Activated T-cell treated with anti-CD3 and anti-CD28 coated beads, Interleukin-2, amount 50 U/mL, for 4 hours (primary cell): Measurements from ENCODE around the gene DUSP22. TPM values are rescaled to one million over a fixed set of nuclear protein-coding genes. Genes with fewer than 3 reads are reported as not detected.

Experiments used
- ATAC-seq, 2 donors: fragments of 200-7000 bp; cut with Tn5 transposase; one replicate each; pipeline ENCODE4 v1.10.0; 2021
- DNase-seq: peaks from one replicate; pipeline ENCODE4 v3.0.0-alpha.2; 2020
- H3K27me3 Mint-ChIP-seq: one replicate; pipeline ENCODE4 v1.8.0; 2021; ENCODE audit warnings: low read depth, mixed read lengths
- H3K36me3 Mint-ChIP-seq: one replicate; pipeline ENCODE4 v1.8.0; 2022; ENCODE audit warnings: mixed read lengths; ENCODE audit not compliant: insufficient read depth
- H3K4me1 Mint-ChIP-seq: one replicate; pipeline ENCODE4 v1.8.0; 2021; ENCODE audit warnings: low read depth, mixed read lengths
- H3K4me3 Mint-ChIP-seq: one replicate; pipeline ENCODE4 v1.8.0; 2021; ENCODE audit warnings: mild to moderate bottlenecking, moderate library complexity, mixed read lengths
- H3K9me3 Mint-ChIP-seq: one replicate; pipeline ENCODE4 v1.8.0; 2021; ENCODE audit warnings: mixed read lengths
- total RNA-seq, 3 donors: library from RNA; stranded (reverse); gene quantifications; one replicate each; pipeline ENCODE4 v1.2.1, GENCODE V29; 2021

Gene DUSP22
- total RNA-seq, 3 donors from 2014 or later: 27.5 to 32.5 (median 30.9) TPM

GRCh38 chr6:395432-396125 lies 103.3 kb downstream of the DUSP22 start:
- peaks cover 58% of the 10 kb centered on the region for H3K4me1 Mint-ChIP-seq
- H3K9me3 Mint-ChIP-seq: no peaks in the 10 kb centered on the region
- H3K36me3 Mint-ChIP-seq: peaks cover 64% of the 10 kb centered on the region
- no peak for DNase-seq
- peak overlapping the region; percentile 99 for H3K4me3 Mint-ChIP-seq
- H3K27me3 Mint-ChIP-seq: no peaks in the 10 kb centered on the region
- ATAC-seq: no peak

- H3K4me3 Mint-ChIP-seq: peak overlapping the region; percentile 99
- ATAC-seq (no peak), DNase-seq (no peak)
- H3K27me3 Mint-ChIP-seq: no peaks in the 10 kb centered on the region
- peaks cover 69% of the 10 kb centered on the region for H3K36me3 Mint-ChIP-seq
- peaks cover 57% of the 10 kb centered on the region for H3K4me1 Mint-ChIP-seq
- H3K9me3 Mint-ChIP-seq: no peaks in the 10 kb centered on the region
Measured at GRCh38 chr6:396126-396520, 103.8 kb downstream of the DUSP22 start.

DNA sequence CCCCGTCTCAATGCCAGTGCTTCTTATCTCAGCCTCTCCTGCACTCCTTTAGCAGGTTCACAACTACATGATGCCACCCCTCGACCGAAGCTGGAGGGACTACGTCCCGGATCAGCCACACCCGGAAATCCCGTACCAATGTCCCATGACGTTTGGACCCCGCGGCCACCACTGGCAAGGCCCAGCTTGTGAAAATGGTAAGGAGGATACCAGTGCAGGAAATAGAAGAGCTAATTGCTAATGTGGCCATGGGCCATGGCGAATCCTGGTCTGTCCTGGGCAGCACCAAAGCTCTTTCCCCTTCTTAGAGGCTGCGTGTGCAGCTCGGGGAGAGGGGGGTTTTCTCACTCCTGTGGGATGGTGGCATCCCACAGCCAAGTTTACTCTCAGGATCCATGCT lies 104.8 kb downstream of the DUSP22 start:
- Mint-ChIP-seq H3K27me3 (no peaks in the 10 kb centered on the region), H3K4me1 (peaks cover 65% of the 10 kb centered on the region), H3K36me3 (peaks cover 77% of the 10 kb centered on the region), H3K4me3 (peak overlapping the region; percentile 80), H3K9me3 (no peaks in the 10 kb centered on the region)
- DNase-seq: no peak
- no peak for ATAC-seq

GRCh38 chr6:397604-398003 lies 105.3 kb downstream of the DUSP22 start:
- Mint-ChIP-seq H3K4me3 (peak overlapping the region; percentile 80), H3K9me3 (no peaks in the 10 kb centered on the region), H3K36me3 (peaks cover 82% of the 10 kb centered on the region), H3K4me1 (peaks cover 71% of the 10 kb centered on the region), H3K27me3 (no peaks in the 10 kb centered on the region)
- DNase-seq (no peak), ATAC-seq (no peak)

DNA sequence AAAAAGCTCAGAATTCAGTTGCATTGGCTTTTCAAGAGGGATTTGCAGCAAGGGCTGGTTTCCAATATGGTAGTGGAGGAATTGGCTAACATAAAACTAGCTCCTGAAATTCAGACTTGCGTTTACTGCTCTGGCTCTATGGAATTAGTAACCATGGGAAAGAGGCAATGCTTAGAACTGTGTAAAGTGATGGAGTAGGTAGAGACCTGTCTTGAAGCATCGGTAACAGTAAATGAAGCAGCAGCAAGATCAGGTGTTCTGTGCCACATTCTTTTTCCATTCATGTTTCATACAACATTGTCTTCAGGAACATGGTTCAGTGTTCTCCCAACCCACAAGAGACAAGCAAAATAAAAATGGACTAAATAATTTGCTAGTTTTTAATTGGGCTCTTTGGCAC lies 105.8 kb downstream of the DUSP22 start:
- no peak for DNase-seq
- H3K36me3 Mint-ChIP-seq: peaks cover 87% of the 10 kb centered on the region
- H3K4me1 Mint-ChIP-seq: peaks cover 76% of the 10 kb centered on the region
- peak overlapping the region; percentile 80 for H3K4me3 Mint-ChIP-seq
- H3K27me3 Mint-ChIP-seq: no peaks in the 10 kb centered on the region
- no peak for ATAC-seq
- H3K9me3 Mint-ChIP-seq: no peaks in the 10 kb centered on the region

DNA sequence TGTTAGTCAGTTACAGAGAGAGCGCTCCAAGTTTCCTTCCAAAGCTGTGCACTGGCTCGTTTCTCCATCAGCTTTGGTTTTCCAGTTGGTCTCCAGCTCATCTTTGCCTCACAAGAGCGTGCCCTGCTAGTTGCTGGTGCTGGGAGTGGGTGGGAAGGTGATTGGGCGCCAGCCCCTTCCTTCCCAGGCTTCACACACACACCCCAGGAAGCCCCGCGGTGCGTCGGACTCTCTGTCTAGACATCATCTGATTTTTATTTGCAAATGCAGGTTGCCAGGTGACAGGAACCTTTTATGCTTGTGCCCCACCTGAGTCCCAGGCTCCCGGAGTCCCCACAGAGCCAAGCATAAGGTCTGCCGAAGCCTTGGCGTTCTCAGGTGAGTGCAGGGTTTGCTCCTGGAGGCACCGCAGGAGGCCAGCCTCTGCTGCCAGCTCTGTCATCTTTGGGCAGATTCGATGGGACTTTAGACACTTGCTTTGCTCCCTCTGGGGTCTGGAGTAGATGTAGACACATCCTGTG lies 106.3 kb downstream of the DUSP22 start:
- DNase-seq (no peak), ATAC-seq (no peak)
- Mint-ChIP-seq H3K4me1 (peaks cover 81% of the 10 kb centered on the region), H3K36me3 (peaks cover 91% of the 10 kb centered on the region), H3K27me3 (no peaks in the 10 kb centered on the region), H3K9me3 (no peaks in the 10 kb centered on the region), H3K4me3 (peak overlapping the region; percentile 80)

GRCh38 chr6:399785-400534 lies 107.7 kb downstream of the DUSP22 start:
- Mint-ChIP-seq H3K4me1 (peaks cover 88% of the 10 kb centered on the region), H3K9me3 (no peaks in the 10 kb centered on the region), H3K36me3 (peaks cover 91% of the 10 kb centered on the region), H3K27me3 (no peaks in the 10 kb centered on the region), H3K4me3 (peak overlapping the region; percentile 73)
- peak; percentile 12 to 23 for ATAC-seq
- DNase-seq: no peak

- DNase-seq (no peak), ATAC-seq (no peak)
- peaks cover 88% of the 10 kb centered on the region for H3K4me1 Mint-ChIP-seq
- H3K4me3 Mint-ChIP-seq: peak overlapping the region; percentile 83
- H3K27me3 Mint-ChIP-seq: no peaks in the 10 kb centered on the region
- no peaks in the 10 kb centered on the region for H3K9me3 Mint-ChIP-seq
- peaks cover 91% of the 10 kb centered on the region for H3K36me3 Mint-ChIP-seq
Measured at GRCh38 chr6:400815-401214, 108.5 kb downstream of the DUSP22 start.

Other genes with a start within 250 kb of the DUSP22 start
- 100 to 1,000 TPM; 720 to 924 (median 743) TPM for gene IRF4, start 99.3 kb downstream of the DUSP22 start, total RNA-seq